Panc1 (cell line): ENCODE data around the gene QSER1. TPM values are rescaled to one million over a fixed set of nuclear protein-coding genes. Genes with fewer than 3 reads are reported as not detected.
"Not testable (repeated sequence)": the region's sequence is repeated elsewhere in the genome, so short reads cannot be mapped to it uniquely, and the experiment has no call there.

Experiments
- ATAC-seq: fragments of 200-7000 bp; cut with Tn5 transposase; 2 replicates; pipeline ENCODE4 v1.9.1; 2020; ENCODE audit warnings: mild to moderate bottlenecking, moderate library complexity
- BruUV-seq: library from RNA; stranded (reverse); fragments of 400-500 nt; replicated peaks from 2 replicates; lab custom pipeline; 2021; lab: Mats Ljungman, UMichigan
- CTCF ChIA-PET: fragments of 300-600 bp; sonication (Branson Sonifier 250); formaldehyde crosslinking; loops from one replicate; lab custom pipeline; 2022; ENCODE audit warnings: antibody characterized with exemption; lab: Charles Lee
- POLR2A ChIA-PET: fragments of 300-600 bp; sonication (Branson Sonifier 250); formaldehyde crosslinking; loops from one replicate; lab custom pipeline; 2022; ENCODE audit warnings: antibody characterized with exemption; lab: Charles Lee
- DNase-seq: peaks from one replicate; pipeline ENCODE4 v3.0.0-alpha.2; 2010; ENCODE audit warnings: low read depth, low spot score
- H3K27ac ChIP-seq: 2 replicates; pipeline ENCODE4 v1.5.1; 2011; ENCODE audit warnings: mild to moderate bottlenecking, low read length, inconsistent platforms
- H3K27me3 ChIP-seq: fragments of 200-500 bp; sonication (Bioruptor generic); 2 replicates; pipeline ENCODE4 v1.6.0; 2014; ENCODE audit warnings: low read length, inconsistent platforms; ENCODE audit not compliant: control insufficient read depth, insufficient read depth
- H3K36me3 ChIP-seq: fragments of 200-500 bp; sonication (Bioruptor generic); 2 replicates; pipeline ENCODE4 v1.5.1; 2014; ENCODE audit warnings: inconsistent platforms, mild to moderate bottlenecking, low read length, moderate library complexity; ENCODE audit not compliant: control insufficient read depth, insufficient read depth
- H3K4me1 ChIP-seq: 2 replicates; pipeline ENCODE4 v1.5.1; 2011; ENCODE audit warnings: inconsistent platforms, mild to moderate bottlenecking, low read length, moderate library complexity; ENCODE audit not compliant: control insufficient read depth, insufficient read depth
- H3K4me3 ChIP-seq, 2 experiments: 2 replicates each; pipeline ENCODE4 v1.5.1; 2011 to 2012; ENCODE audit warnings: low read depth in 2 of 2, low read length in 2 of 2, mild to moderate bottlenecking in 2 of 2, inconsistent platforms in 1 of 2, moderate library complexity in 1 of 2
- H3K9me3 ChIP-seq: fragments of 200-500 bp; sonication (Bioruptor generic); 2 replicates; pipeline ENCODE4 v1.5.1; 2014; ENCODE audit warnings: low read depth, mild to moderate bottlenecking, inconsistent platforms, low read length, moderate library complexity; ENCODE audit not compliant: control insufficient read depth, insufficient read depth
- POLR2AphosphoS5 ChIP-seq: IDR thresholded peaks from 2 replicates; pipeline ENCODE4 v1.6.1; 2012; ENCODE audit warnings: mild to moderate bottlenecking, low read depth, low read length, moderate library complexity
- REST ChIP-seq, 2 experiments: IDR thresholded peaks; 2 replicates each; pipeline ENCODE4 v1.6.1; 2011 to 2012; ENCODE audit warnings: low read depth in 2 of 2, control low read depth in 1 of 2, low read length in 1 of 2, mild to moderate bottlenecking in 1 of 2, moderate library complexity in 1 of 2; ENCODE audit not compliant: insufficient read depth in 1 of 2
- SIN3A ChIP-seq: IDR thresholded peaks from 2 replicates; pipeline ENCODE4 v1.6.1; 2012; ENCODE audit warnings: low read depth, mild to moderate bottlenecking, low read length, moderate library complexity, borderline replicate concordance; ENCODE audit not compliant: insufficient read depth
- TCF7L2 ChIP-seq: IDR thresholded peaks from 2 replicates; pipeline ENCODE4 v1.6.1; 2011; ENCODE audit warnings: mild to moderate bottlenecking, low read depth, low read length, inconsistent platforms
- in situ Hi-C: cut with HindIII; loops from 2 replicates; pipeline ENCODE4 v1.10.0; 2016; ENCODE audit warnings: low sequenced_read_pairs, low pct_unique_long_range_greater_than_20kb
- intact Hi-C: fragments of 100-400 bp; cut with micrococcal nuclease; formaldehyde crosslinking; loops from one replicate; pipeline ENCODE4 v1.10.0; 2022; ENCODE audit not compliant: unreplicated experiment
- total RNA-seq: library from RNA; stranded (reverse); gene quantifications from one replicate; pipeline ENCODE4 v1.2.1, GENCODE V29; 2021; ENCODE audit not compliant: unreplicated experiment
- TF ChIP-seq, protein P1 (sequence below): fragments of 450-650 bp; IDR thresholded peaks from 2 replicates; pipeline ENCODE4 v1.5.1; 2017; ENCODE audit warnings: mild to moderate bottlenecking

The QSER1 gene
- total RNA-seq, 1 experiment from 2014 or later, result 48.2 TPM

DNA sequence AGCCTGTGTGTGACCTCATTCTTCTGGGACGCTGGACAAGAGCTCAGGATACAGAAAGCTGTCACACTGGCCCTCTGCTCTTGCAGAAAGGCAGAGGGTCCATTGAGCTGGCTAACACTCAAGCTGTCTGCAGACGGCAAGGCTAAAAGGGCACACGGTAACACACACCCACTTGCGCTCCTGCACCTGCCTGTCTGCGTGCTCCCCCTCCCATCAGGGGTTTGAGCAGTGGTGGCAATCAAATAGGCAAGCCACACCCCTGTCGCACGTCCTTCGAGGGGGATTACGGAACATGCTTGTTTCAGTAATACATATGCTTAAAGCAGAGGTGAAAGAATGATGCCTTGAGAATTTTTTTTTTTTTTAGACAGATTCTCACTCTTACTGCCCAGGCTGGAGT lies 7.1 kb upstream of the QSER1 start:
- Histone ChIP-seq H3K27ac (no peak overlapping the region), H3K4me3 (no peak overlapping the region), H3K36me3 (no peaks in the 10 kb centered on the region), H3K9me3 (no peaks in the 10 kb centered on the region), H3K4me1 (no peaks in the 10 kb centered on the region; the same call in 1 of the 2 replicates), H3K27me3 (no peaks in the 10 kb centered on the region)
- no peak for ATAC-seq
- in situ Hi-C loops (no loop called here), intact Hi-C loops (no loop called here)
- no TSS peak for BruUV-seq
- TF ChIP-seq TCF7L2, result no peak
- ChIA-PET POLR2A (no interaction called here), CTCF (interaction anchor here (1.5 kb wide), 1 partner anchor 9 kb away, joined by 4 read pairs; no protein-coding TSS in a partner anchor)
- no peak for DNase-seq

GRCh38 chr11:32886180-32886579 lies 6.4 kb upstream of the QSER1 start:
- no peak for ATAC-seq
- POLR2A ChIA-PET, result no interaction called here
- no peak overlapping the region for H3K4me3 ChIP-seq
- H3K27ac ChIP-seq, result no peak overlapping the region
- H3K27me3 ChIP-seq, result no peaks in the 10 kb centered on the region
- intact Hi-C loops, result no loop called here
- CTCF ChIA-PET, result interaction anchor here (1.5 kb wide), 1 partner anchor 8 kb away, joined by 4 read pairs; no protein-coding TSS in a partner anchor
- no peaks in the 10 kb centered on the region for H3K9me3 ChIP-seq
- no peak for TF ChIP-seq SIN3A
- TF ChIP-seq POLR2AphosphoS5, result no peak
- TF ChIP-seq, protein P1, sequence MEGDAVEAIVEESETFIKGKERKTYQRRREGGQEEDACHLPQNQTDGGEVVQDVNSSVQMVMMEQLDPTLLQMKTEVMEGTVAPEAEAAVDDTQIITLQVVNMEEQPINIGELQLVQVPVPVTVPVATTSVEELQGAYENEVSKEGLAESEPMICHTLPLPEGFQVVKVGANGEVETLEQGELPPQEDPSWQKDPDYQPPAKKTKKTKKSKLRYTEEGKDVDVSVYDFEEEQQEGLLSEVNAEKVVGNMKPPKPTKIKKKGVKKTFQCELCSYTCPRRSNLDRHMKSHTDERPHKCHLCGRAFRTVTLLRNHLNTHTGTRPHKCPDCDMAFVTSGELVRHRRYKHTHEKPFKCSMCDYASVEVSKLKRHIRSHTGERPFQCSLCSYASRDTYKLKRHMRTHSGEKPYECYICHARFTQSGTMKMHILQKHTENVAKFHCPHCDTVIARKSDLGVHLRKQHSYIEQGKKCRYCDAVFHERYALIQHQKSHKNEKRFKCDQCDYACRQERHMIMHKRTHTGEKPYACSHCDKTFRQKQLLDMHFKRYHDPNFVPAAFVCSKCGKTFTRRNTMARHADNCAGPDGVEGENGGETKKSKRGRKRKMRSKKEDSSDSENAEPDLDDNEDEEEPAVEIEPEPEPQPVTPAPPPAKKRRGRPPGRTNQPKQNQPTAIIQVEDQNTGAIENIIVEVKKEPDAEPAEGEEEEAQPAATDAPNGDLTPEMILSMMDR, result no peak
- TF ChIP-seq REST (IDR thresholded peaks at IDR 0.05; ENCODE audit: insufficient read depth in 1 of 2, low read depth in 2 of 2, low read length in 1 of 2), result no peak
- no peak for TF ChIP-seq TCF7L2
- BruUV-seq, result no TSS peak
- in situ Hi-C loops, result no loop called here
- no peaks in the 10 kb centered on the region for H3K36me3 ChIP-seq
- DNase-seq, result no peak
- peaks cover 4% of the 10 kb centered on the region for H3K4me1 ChIP-seq

DNA sequence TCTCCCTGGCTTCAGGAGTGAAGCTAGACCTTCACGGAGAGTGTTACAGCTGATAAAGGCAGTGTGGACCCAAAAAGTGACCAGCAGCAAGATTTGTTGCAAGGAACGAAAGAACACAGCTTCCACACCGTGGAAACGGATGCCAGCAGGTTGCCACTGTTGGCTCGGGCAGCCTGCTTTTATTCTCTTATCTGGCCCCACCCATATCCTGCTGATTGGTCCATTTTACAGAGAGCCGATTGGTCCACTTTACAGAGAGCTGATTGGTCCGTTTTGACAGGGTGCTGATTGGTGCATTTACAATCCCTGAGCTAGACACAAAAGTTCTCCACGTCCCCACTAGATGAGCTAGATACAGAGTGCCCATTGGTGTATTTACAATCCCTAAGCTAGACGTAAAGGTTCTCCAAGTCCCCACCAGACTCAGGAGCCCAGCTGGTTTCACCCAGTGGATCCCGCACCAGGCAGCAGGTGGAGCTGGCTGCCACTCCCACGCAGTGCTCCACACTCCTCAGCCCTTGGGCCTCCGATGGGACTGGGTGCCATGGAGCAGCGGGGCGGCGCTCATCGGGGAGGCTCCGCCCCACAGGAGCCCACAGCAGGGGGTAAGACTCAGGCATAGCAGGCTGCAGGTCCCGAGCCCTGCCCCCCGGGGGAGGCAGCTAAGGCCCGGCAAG lies 4.8 kb upstream of the QSER1 start:
- intact Hi-C loops, DNase-seq, H3K27me3 ChIP-seq, H3K36me3 ChIP-seq, in situ Hi-C loops, H3K4me3 ChIP-seq, ATAC-seq, H3K27ac ChIP-seq, H3K9me3 ChIP-seq, BruUV-seq, POLR2A ChIA-PET: not testable (repeated sequence)
- CTCF ChIA-PET, result interaction anchor here (0.6 kb wide), 1 partner anchor 105 kb away, joined by 3 read pairs; no protein-coding TSS in a partner anchor
- H3K4me1 ChIP-seq, result peaks cover 12% of the 10 kb centered on the region

DNA sequence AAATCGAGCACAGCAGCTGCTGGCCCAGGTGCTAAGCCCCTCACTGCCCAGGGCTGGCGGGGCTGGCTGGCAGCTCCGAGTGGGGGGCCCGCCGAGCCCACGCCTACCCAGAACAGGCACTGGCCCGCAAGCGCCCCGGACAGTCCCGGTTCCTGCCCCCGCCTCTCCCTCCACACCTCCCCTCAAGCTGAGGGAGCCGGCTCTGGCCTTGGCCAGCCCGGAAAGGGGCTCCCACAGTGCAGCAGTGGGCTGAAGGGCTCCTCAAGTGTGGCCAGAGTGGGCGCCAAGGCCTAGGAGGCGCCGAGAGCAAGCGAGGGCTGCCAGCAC lies 4.3 kb upstream of the QSER1 start:
- H3K27me3 ChIP-seq, CTCF ChIA-PET, H3K27ac ChIP-seq, DNase-seq, intact Hi-C loops, POLR2A ChIA-PET, H3K36me3 ChIP-seq, in situ Hi-C loops, H3K9me3 ChIP-seq, ATAC-seq, H3K4me3 ChIP-seq, BruUV-seq: not testable (repeated sequence)
- H3K4me1 ChIP-seq, result peaks cover 12% of the 10 kb centered on the region
